Lower lobe of right lung (tissue), 2 donors: ENCODE data around the gene ANKS1B. TPM values are rescaled to one million over a fixed set of nuclear protein-coding genes. Genes with fewer than 3 reads are reported as not detected.

Experiments
- ATAC-seq, 2 donors: fragments of 200-7000 bp; cut with Tn5 transposase; one replicate each; pipeline ENCODE4 v1.9.1; 2020 to 2022; ENCODE audit warnings: mild to moderate bottlenecking in 2 of 2, moderate library complexity in 2 of 2
- DNase-seq: peaks from one replicate; pipeline ENCODE4 v3.0.0-alpha.2; 2020
- H3K27ac ChIP-seq: fragments of 200-600 bp; one replicate; pipeline ENCODE4 v1.8.0; 2022
- H3K27me3 ChIP-seq: fragments of 200-600 bp; one replicate; pipeline ENCODE4 v1.8.0; 2022; ENCODE audit warnings: low read depth
- H3K36me3 ChIP-seq: fragments of 200-600 bp; one replicate; pipeline ENCODE4 v1.8.0; 2022; ENCODE audit warnings: mild to moderate bottlenecking
- H3K4me1 ChIP-seq: fragments of 200-600 bp; one replicate; pipeline ENCODE4 v1.8.0; 2022
- H3K4me3 ChIP-seq: fragments of 200-600 bp; one replicate; pipeline ENCODE4 v1.8.0; 2022; ENCODE audit warnings: mild to moderate bottlenecking
- H3K9me3 ChIP-seq: fragments of 200-600 bp; one replicate; pipeline ENCODE4 v1.8.0; 2022
- CTCF ChIP-seq: fragments of 200-600 bp; IDR thresholded peaks from one replicate; pipeline ENCODE4 v1.8.0; 2022; ENCODE audit warnings: antibody characterized with exemption, mild to moderate bottlenecking
- intact Hi-C: fragments of 100-400 bp; cut with DNase I; formaldehyde crosslinking; loops from one replicate; pipeline ENCODE4 v1.11.0; 2022
- total RNA-seq: library from RNA; stranded (reverse); fragmentation: NEBNext Ultra II Directional; extraction: Animal tissue kit (Norgen Biotek cat#: 25700); gene quantifications from one replicate; pipeline ENCODE4 v1.2.1, GENCODE V29; 2021
- donor health status: DM: no; HTN: yes; CAD: no; lungs with severe emphysema.

The ANKS1B gene
- total RNA-seq, 1 donor from 2014 or later: 4.0 TPM

GRCh38 chr12:99153293-99153692 is 831.4 kb downstream of the ANKS1B start:
- Histone ChIP-seq H3K9me3 (no peaks in the 10 kb centered on the region), H3K36me3 (no peaks in the 10 kb centered on the region), H3K27me3 (no peaks in the 10 kb centered on the region), H3K4me3 (no peak overlapping the region), H3K27ac (no peak overlapping the region), H3K4me1 (no peaks in the 10 kb centered on the region)
- no peak for DNase-seq
- ATAC-seq: no peak
- TF ChIP-seq CTCF: no peak
- intact Hi-C loops: no loop called here

- Histone ChIP-seq H3K4me1 (no peaks in the 10 kb centered on the region), H3K27me3 (no peaks in the 10 kb centered on the region), H3K36me3 (no peaks in the 10 kb centered on the region), H3K27ac (no peak overlapping the region), H3K4me3 (no peak overlapping the region), H3K9me3 (no peaks in the 10 kb centered on the region)
- intact Hi-C loops: no loop called here
- DNase-seq (no peak), ATAC-seq (no peak)
- no peak for TF ChIP-seq CTCF
Measured at GRCh38 chr12:99152337-99152736, 832.4 kb downstream of the ANKS1B start.

- Histone ChIP-seq H3K4me1 (no peaks in the 10 kb centered on the region), H3K27me3 (no peaks in the 10 kb centered on the region), H3K4me3 (no peak overlapping the region), H3K9me3 (no peaks in the 10 kb centered on the region), H3K36me3 (no peaks in the 10 kb centered on the region), H3K27ac (no peak overlapping the region)
- DNase-seq (no peak), ATAC-seq (no peak)
- TF ChIP-seq CTCF: no peak
- intact Hi-C loops: no loop called here
Measured at GRCh38 chr12:99151744-99152143, 833.0 kb downstream of the ANKS1B start.

GRCh38 chr12:99147130-99147529 is 837.6 kb downstream of the ANKS1B start:
- no peaks in the 10 kb centered on the region for H3K27me3 ChIP-seq
- no peak for ATAC-seq

GRCh38 chr12:99146730-99147129 is 838.0 kb downstream of the ANKS1B start:
- H3K36me3 ChIP-seq: no peaks in the 10 kb centered on the region
- no peaks in the 10 kb centered on the region for H3K4me1 ChIP-seq
- no peak for DNase-seq
- no peaks in the 10 kb centered on the region for H3K9me3 ChIP-seq
- ATAC-seq: no peak
- H3K27ac ChIP-seq: no peak overlapping the region
- H3K27me3 ChIP-seq: no peaks in the 10 kb centered on the region
- no peak for TF ChIP-seq CTCF
- intact Hi-C loops: no loop called here
- H3K4me3 ChIP-seq: no peak overlapping the region

More at GRCh38 chr12:99147130-99147529, 837.6 kb downstream of the ANKS1B start:
- H3K36me3 ChIP-seq: no peaks in the 10 kb centered on the region
- no peaks in the 10 kb centered on the region for H3K9me3 ChIP-seq
- no peak overlapping the region for H3K4me3 ChIP-seq
- DNase-seq: no peak
- intact Hi-C loops: no loop called here
- TF ChIP-seq CTCF: no peak
- no peak overlapping the region for H3K27ac ChIP-seq
- no peaks in the 10 kb centered on the region for H3K4me1 ChIP-seq

- no peak overlapping the region for H3K27ac ChIP-seq
- intact Hi-C loops: no loop called here
- no peak for DNase-seq
- no peaks in the 10 kb centered on the region for H3K27me3 ChIP-seq
- no peak overlapping the region for H3K4me3 ChIP-seq
- no peaks in the 10 kb centered on the region for H3K36me3 ChIP-seq
- no peak for ATAC-seq
- H3K9me3 ChIP-seq: no peaks in the 10 kb centered on the region
- TF ChIP-seq CTCF: no peak
- H3K4me1 ChIP-seq: no peaks in the 10 kb centered on the region
Measured at GRCh38 chr12:99146185-99146584, 838.6 kb downstream of the ANKS1B start.
